ENCODE data around the gene NDUFA13.

DNA sequence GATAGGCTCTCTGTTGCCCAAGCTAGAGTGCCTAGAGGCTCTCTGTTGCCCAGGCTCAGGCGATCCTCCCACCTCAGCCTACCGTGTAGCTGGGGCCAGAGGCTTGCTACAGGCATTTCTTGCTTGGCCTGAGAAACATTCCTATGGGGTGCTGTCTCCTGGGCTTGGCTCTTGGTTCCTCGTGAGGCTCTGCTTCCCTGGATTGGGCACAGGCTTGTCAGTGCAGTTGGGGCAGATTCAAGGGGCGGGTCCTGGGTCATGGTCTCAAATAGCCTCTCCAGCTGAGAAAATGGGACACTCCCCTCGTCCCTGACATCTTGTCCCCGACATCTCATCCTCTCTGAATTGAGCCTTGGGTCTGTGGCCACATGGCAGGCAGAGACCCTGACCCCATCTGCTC lies 5.6 kb upstream of the NDUFA13 start:
- TF ChIP-seq, protein P1, sequence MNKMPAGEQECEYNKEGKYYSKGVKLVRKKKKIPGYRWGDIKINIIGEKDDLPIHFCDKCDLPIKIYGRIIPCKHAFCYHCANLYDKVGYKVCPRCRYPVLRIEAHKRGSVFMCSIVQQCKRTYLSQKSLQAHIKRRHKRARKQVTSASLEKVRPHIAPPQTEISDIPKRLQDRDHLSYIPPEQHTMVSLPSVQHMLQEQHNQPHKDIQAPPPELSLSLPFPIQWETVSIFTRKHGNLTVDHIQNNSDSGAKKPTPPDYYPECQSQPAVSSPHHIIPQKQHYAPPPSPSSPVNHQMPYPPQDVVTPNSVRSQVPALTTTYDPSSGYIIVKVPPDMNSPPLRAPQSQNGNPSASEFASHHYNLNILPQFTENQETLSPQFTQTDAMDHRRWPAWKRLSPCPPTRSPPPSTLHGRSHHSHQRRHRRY (tag by site-specific recombination; IDR thresholded peaks at IDR 0.05): no peak
- TF ChIP-seq ZBTB49 (tag by site-specific recombination; IDR thresholded peaks at IDR 0.05; ENCODE audit: low read depth): no peak
